IMR-90 (cell line): Measurements from ENCODE around the gene RNF181. TPM values are rescaled to one million over a fixed set of nuclear protein-coding genes. Genes with fewer than 3 reads are reported as not detected.

Experiments
- ATAC-seq: fragments of 200-7000 bp; cut with Tn5 transposase; 2 replicates; pipeline ENCODE4 v1.9.1; 2020; ENCODE audit warnings: low read depth, mild to moderate bottlenecking, moderate library complexity
- BruUV-seq: library from RNA; stranded (reverse); fragments of 400-500 nt; replicated peaks from 2 replicates; lab custom pipeline; 2021; lab: Mats Ljungman, UMichigan
- CTCF ChIA-PET: fragments of 300-600 bp; formaldehyde crosslinking; extraction: SDS; loops from one replicate; lab custom pipeline; 2021; ENCODE audit warnings: antibody characterized with exemption; lab: Yijun Ruan, JAX
- POLR2A ChIA-PET: fragments of 300-600 bp; sonication (Branson Sonifier 250); formaldehyde crosslinking; loops from one replicate; lab custom pipeline; 2022; ENCODE audit warnings: antibody characterized with exemption; ENCODE audit not compliant: unreplicated experiment; lab: Charles Lee
- DNase-seq: peaks from one replicate; pipeline ENCODE4 v3.0.0; 2013
- H2AFZ ChIP-seq: replicated peaks from 2 replicates; pipeline ENCODE3; 2013; ENCODE audit warnings: low read length, mild to moderate bottlenecking; ENCODE audit not compliant: poor library complexity
- H2AK5ac ChIP-seq: 2 replicates; pipeline ENCODE4 v1.6.1; 2013; ENCODE audit warnings: low read depth, low read length, inconsistent platforms
- H2AK9ac ChIP-seq: replicated peaks from 2 replicates; pipeline ENCODE3; 2013; ENCODE audit warnings: mild to moderate bottlenecking, low read depth, low read length, moderate library complexity; ENCODE audit not compliant: poor library complexity
- H2BK120ac ChIP-seq: 2 replicates; pipeline ENCODE4 v1.6.1; 2013; ENCODE audit warnings: low read depth, low read length, inconsistent platforms
- H2BK15ac ChIP-seq: 3 replicates; pipeline ENCODE4 v1.6.1; 2013; ENCODE audit warnings: low read depth, low read length, inconsistent platforms
- H2BK20ac ChIP-seq: 2 replicates; pipeline ENCODE4 v1.6.1; 2013; ENCODE audit warnings: low read depth, mild to moderate bottlenecking, inconsistent platforms, low read length, moderate library complexity
- H2BK5ac ChIP-seq: 2 replicates; pipeline ENCODE4 v1.6.1; 2013; ENCODE audit warnings: mild to moderate bottlenecking, low read depth, low read length, inconsistent platforms; ENCODE audit not compliant: poor library complexity, severe bottlenecking
- H3K14ac ChIP-seq: replicated peaks from 2 replicates; pipeline ENCODE4 v1.6.1; 2013; ENCODE audit warnings: low read depth, low read length, inconsistent platforms
- H3K18ac ChIP-seq: 2 replicates; pipeline ENCODE4 v1.6.1; 2013; ENCODE audit warnings: low read depth, low read length, control low read depth
- H3K23ac ChIP-seq: 2 replicates; pipeline ENCODE4 v1.6.1; 2013; ENCODE audit warnings: low read depth, low read length, inconsistent platforms
- H3K27ac ChIP-seq: 2 replicates; pipeline ENCODE4 v1.5.1; 2013; ENCODE audit warnings: mild to moderate bottlenecking, control low read depth, low read length; ENCODE audit not compliant: insufficient read depth
- H3K27me3 ChIP-seq: 2 replicates; pipeline ENCODE4 v1.6.1; 2013; ENCODE audit warnings: low read length; ENCODE audit not compliant: control insufficient read depth, insufficient read depth
- H3K36me3 ChIP-seq: 2 replicates; pipeline ENCODE4 v1.6.1; 2013; ENCODE audit warnings: low read length, mixed read lengths; ENCODE audit not compliant: control insufficient read depth, insufficient read depth
- H3K4ac ChIP-seq: 2 replicates; pipeline ENCODE4 v1.6.1; 2013; ENCODE audit warnings: low read depth, low read length, inconsistent platforms
- H3K4me1 ChIP-seq: 2 replicates; pipeline ENCODE4 v1.6.1; 2013; ENCODE audit warnings: low read length, mixed read lengths; ENCODE audit not compliant: control insufficient read depth, insufficient read depth
- H3K4me2 ChIP-seq: 2 replicates; pipeline ENCODE4 v1.6.1; 2013; ENCODE audit warnings: low read depth, mild to moderate bottlenecking, control low read depth, low read length, moderate library complexity
- H3K4me3 ChIP-seq: 2 replicates; pipeline ENCODE4 v1.5.1; 2013; ENCODE audit warnings: low read depth, mild to moderate bottlenecking, control low read depth, low read length, moderate library complexity; ENCODE audit not compliant: insufficient read depth
- H3K56ac ChIP-seq: 2 replicates; pipeline ENCODE4 v1.6.1; 2013; ENCODE audit warnings: low read length, inconsistent platforms; ENCODE audit not compliant: insufficient read depth; ENCODE audit errors: extremely low read depth
- H3K79me1 ChIP-seq, 2 experiments: 2 replicates each; pipeline ENCODE4 v1.6.1; 2013; ENCODE audit warnings: low read length in 2 of 2, inconsistent platforms in 1 of 2, low read depth in 1 of 2
- H3K9ac ChIP-seq: 2 replicates; pipeline ENCODE4 v1.6.1; 2013; ENCODE audit warnings: low read depth, low read length, control low read depth
- H3K9me1 ChIP-seq: 2 replicates; pipeline ENCODE4 v1.6.1; 2013; ENCODE audit warnings: low read length, inconsistent platforms; ENCODE audit not compliant: insufficient read depth
- H3K9me3 ChIP-seq: 2 replicates; pipeline ENCODE4 v1.6.1; 2013; ENCODE audit warnings: low read length; ENCODE audit not compliant: control insufficient read depth, insufficient read depth
- H4K20me1 ChIP-seq: 2 replicates; pipeline ENCODE4 v1.6.1; 2013; ENCODE audit warnings: low read length, inconsistent platforms; ENCODE audit not compliant: insufficient read depth
- H4K5ac ChIP-seq: 2 replicates; pipeline ENCODE4 v1.6.1; 2013; ENCODE audit warnings: mild to moderate bottlenecking, low read depth, low read length, control low read depth
- H4K8ac ChIP-seq, 2 experiments: 2 replicates each; pipeline ENCODE4 v1.6.1; 2013; ENCODE audit warnings: low read depth in 2 of 2, low read length in 2 of 2, control low read depth in 1 of 2, inconsistent platforms in 1 of 2
- H4K91ac ChIP-seq: 2 replicates; pipeline ENCODE4 v1.6.1; 2013; ENCODE audit warnings: low read depth, low read length, inconsistent platforms; ENCODE audit not compliant: insufficient read depth
- BHLHE40 ChIP-seq: fragments of 150-350 bp; IDR thresholded peaks from 2 replicates; pipeline ENCODE4 v1.6.1; 2016; ENCODE audit warnings: mild to moderate bottlenecking, low read depth, low read length
- CEBPB ChIP-seq: IDR thresholded peaks from 2 replicates; pipeline ENCODE4 v1.6.1; 2012; ENCODE audit warnings: low read depth, low read length, improper control_type of control experiment
- CHD1 ChIP-seq: IDR thresholded peaks from 2 replicates; pipeline ENCODE4 v1.6.1; 2012; ENCODE audit warnings: low read depth, low read length, improper control_type of control experiment
- CTCF ChIP-seq: conservative IDR thresholded peaks from 2 replicates; pipeline ENCODE4 v1.5.1; 2012; ENCODE audit warnings: mild to moderate bottlenecking, low read depth, low read length, improper control_type of control experiment
- FOS ChIP-seq: fragments of 150-350 bp; IDR thresholded peaks from 2 replicates; pipeline ENCODE4 v1.6.1; 2016; ENCODE audit warnings: low read depth, low read length
- MAFK ChIP-seq: IDR thresholded peaks from 2 replicates; pipeline ENCODE4 v1.6.1; 2012; ENCODE audit warnings: low read depth, low read length, improper control_type of control experiment
- MAZ ChIP-seq: IDR thresholded peaks from 2 replicates; pipeline ENCODE4 v1.6.1; 2012; ENCODE audit warnings: low read depth, mild to moderate bottlenecking, low read length, improper control_type of control experiment, moderate library complexity, borderline replicate concordance
- MXI1 ChIP-seq: IDR thresholded peaks from 2 replicates; pipeline ENCODE4 v1.6.1; 2012; ENCODE audit warnings: low read depth, mild to moderate bottlenecking, low read length, moderate library complexity, borderline replicate concordance
- NFE2L2 ChIP-seq: fragments of 150-350 bp; IDR thresholded peaks from 2 replicates; pipeline ENCODE4 v1.6.1; 2016; ENCODE audit warnings: low read depth, mild to moderate bottlenecking, low read length
- POLR2A ChIP-seq: IDR thresholded peaks from 2 replicates; pipeline ENCODE4 v1.6.1; 2012; ENCODE audit warnings: mild to moderate bottlenecking, low read depth, low read length
- RAD21 ChIP-seq: IDR thresholded peaks from 2 replicates; pipeline ENCODE4 v1.6.1; 2012; ENCODE audit warnings: low read length, improper control_type of control experiment
- RCOR1 ChIP-seq: IDR thresholded peaks from 2 replicates; pipeline ENCODE4 v1.6.1; 2012; ENCODE audit warnings: mild to moderate bottlenecking, low read length, improper control_type of control experiment; ENCODE audit not compliant: insufficient replicate concordance
- RFX5 ChIP-seq: IDR thresholded peaks from 2 replicates; pipeline ENCODE4 v1.8.0; 2012; ENCODE audit warnings: low read depth, mild to moderate bottlenecking, low read length, moderate library complexity
- SMC3 ChIP-seq: fragments of 150-350 bp; IDR thresholded peaks from 2 replicates; pipeline ENCODE4 v1.6.1; 2016; ENCODE audit warnings: low read depth, mild to moderate bottlenecking, antibody characterized with exemption, low read length, moderate library complexity
- USF2 ChIP-seq: fragments of 150-350 bp; IDR thresholded peaks from 2 replicates; pipeline ENCODE4 v1.6.1; 2017; ENCODE audit warnings: mild to moderate bottlenecking, antibody characterized with exemption, low read length, low read depth
- WGBS, 2 experiments: methylation state at CpG; one replicate each; pipeline versions ENCODE4 v1.1.5 to v1.1.7; 2013; ENCODE audit warnings: missing lambda C conversion rate in 2 of 2; ENCODE audit not compliant: insufficient read length in 1 of 2; ENCODE audit errors: extremely low coverage in 2 of 2; 5-methylcytosine and 5-hydroxymethylcytosine counted together
- dilution Hi-C: fragments of 300-500 bp; cut with HindIII; formaldehyde crosslinking; loops from one replicate; pipeline ENCODE4 v1.14.3; 2018; ENCODE audit warnings: low sequenced_read_pairs; ENCODE audit not compliant: unreplicated experiment
- in situ Hi-C: fragments of 300-500 bp; cut with MboI; formaldehyde crosslinking; loops from 3 replicates; pipeline ENCODE4 v1.14.3; 2019; ENCODE audit warnings: low sequenced_read_pairs, inconsistent platforms, mixed read lengths
- intact Hi-C: fragments of 100-400 bp; cut with micrococcal nuclease; formaldehyde crosslinking; loops from 2 replicates; pipeline ENCODE4 v1.10.0; 2022
- polyA plus RNA-seq, 3 experiments: library from polyadenylated mRNA; depleted of rRNA; stranded (reverse); fragments of >200 nt; gene quantifications; 2 replicates each; pipeline ENCODE4 v1.2.3, GENCODE V29; 2012; ENCODE audit warnings: low replicate concordance in 1 of 3
- total RNA-seq: library from RNA; depleted of rRNA; stranded (reverse); fragments of >200 nt; gene quantifications from 2 replicates; pipeline ENCODE4 v1.2.3, GENCODE V29; 2012
- TF ChIP-seq, protein P1 (sequence below): fragments of 150-350 bp; IDR thresholded peaks from 2 replicates; pipeline ENCODE4 v1.6.1; 2016; ENCODE audit warnings: low read depth, mild to moderate bottlenecking, low read length, moderate library complexity, borderline replicate concordance

RNF181 gene
- total and polyA plus RNA-seq, 2 of the 4 experiments (the other 2 are of a cell fraction) = 438 to 498 TPM

DNA sequence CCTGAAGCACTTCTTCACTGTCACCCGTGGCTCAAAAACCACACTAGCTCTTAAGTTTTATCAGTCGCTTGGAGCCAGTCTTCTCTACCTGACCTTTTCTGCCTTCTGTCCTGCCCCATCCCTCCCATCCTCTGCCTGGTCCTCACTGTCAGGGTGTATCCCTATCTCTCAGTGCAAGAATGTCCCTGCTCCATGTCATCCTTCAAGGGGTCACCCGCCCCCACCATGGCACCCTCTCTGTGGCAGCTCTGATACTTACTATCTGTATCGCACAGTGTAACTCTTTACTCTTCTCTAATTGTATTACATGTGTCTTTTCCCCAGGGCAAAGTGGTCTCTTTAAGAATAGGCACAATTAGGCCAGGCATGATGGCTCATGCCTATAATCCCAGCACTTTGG is 6.9 kb upstream of the RNF181 start:
- POLR2A ChIA-PET = no interaction called here
- Histone ChIP-seq H4K20me1 (peaks cover 7% of the 10 kb centered on the region; the same call in 1 of the 2 replicates), H3K9ac (no peak overlapping the region), H2BK120ac (peak overlapping the region; percentile 18; the same call in 1 of the 2 replicates), H2BK5ac (no peak overlapping the region), H2BK15ac (no peak overlapping the region), H3K9me3 (no peaks in the 10 kb centered on the region), H3K56ac (no peak overlapping the region), H2AK9ac (no peak overlapping the region), H3K9me1 (peaks cover 38% of the 10 kb centered on the region), H3K23ac (no peak overlapping the region), H2AK5ac (peak overlapping the region; percentile 21; the same call in 1 of the 2 replicates), H4K8ac (no peak overlapping the region), H3K18ac (no peak overlapping the region), H3K4me3 (no peak overlapping the region), H4K5ac (no peak overlapping the region), H3K36me3 (no peaks in the 10 kb centered on the region), H3K4ac (0 out of 2 replicates have a peak overlapping the region, but pooled peaks have one; percentile 9), H3K79me1 (peaks cover 19 to 76% of the 10 kb centered on the region in 2 experiments), H3K4me2 (no peak overlapping the region), H3K4me1 (peaks cover 38% of the 10 kb centered on the region), H3K27me3 (no peaks in the 10 kb centered on the region), H2BK20ac (peak overlapping the region; percentile 1), H2AFZ (no peak overlapping the region), H3K27ac (no peak overlapping the region), H3K14ac (no peak overlapping the region), H4K91ac (no peak overlapping the region)
- intact Hi-C loops = no loop called here
- no peak for TF ChIP-seq RCOR1
- TF ChIP-seq, protein P1, sequence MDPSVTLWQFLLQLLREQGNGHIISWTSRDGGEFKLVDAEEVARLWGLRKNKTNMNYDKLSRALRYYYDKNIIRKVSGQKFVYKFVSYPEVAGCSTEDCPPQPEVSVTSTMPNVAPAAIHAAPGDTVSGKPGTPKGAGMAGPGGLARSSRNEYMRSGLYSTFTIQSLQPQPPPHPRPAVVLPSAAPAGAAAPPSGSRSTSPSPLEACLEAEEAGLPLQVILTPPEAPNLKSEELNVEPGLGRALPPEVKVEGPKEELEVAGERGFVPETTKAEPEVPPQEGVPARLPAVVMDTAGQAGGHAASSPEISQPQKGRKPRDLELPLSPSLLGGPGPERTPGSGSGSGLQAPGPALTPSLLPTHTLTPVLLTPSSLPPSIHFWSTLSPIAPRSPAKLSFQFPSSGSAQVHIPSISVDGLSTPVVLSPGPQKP = no peak
- no peak for TF ChIP-seq MXI1
- no peak for TF ChIP-seq USF2
- no peak for TF ChIP-seq CEBPB
- TF ChIP-seq CHD1 = no peak
- no peak for TF ChIP-seq POLR2A
- TF ChIP-seq FOS = no peak
- TF ChIP-seq BHLHE40 = no peak
- no peak for TF ChIP-seq MAZ
- no peak for TF ChIP-seq CTCF
- TF ChIP-seq NFE2L2 = no peak
- no peak for TF ChIP-seq MAFK
- TF ChIP-seq SMC3 = no peak
- TF ChIP-seq RFX5 = no peak
- TF ChIP-seq RAD21 = no peak
- no peak for DNase-seq
- no peak for ATAC-seq
- dilution Hi-C loops = no loop called here
- CTCF ChIA-PET = no interaction called here
- WGBS, 2 experiments = 82% methylated on average over 3 of the region's 4 CpGs; no CpG with 5 or more reads in 1 of the 2 experiments
- in situ Hi-C loops = no loop called here
- BruUV-seq = no TSS peak
